ENCODE measurements around the gene SMAD7.

The SMAD7 gene

GRCh38 chr18:48959921-48960920 lies 9.5 kb upstream of the SMAD7 start:
- no peak for DNase-seq

- DNase-seq = no peak
These were observed 8.8 kb upstream of the SMAD7 start for GRCh38 chr18:48959551-48959920.

- no peak for DNase-seq
These were observed 8.2 kb upstream of the SMAD7 start for GRCh38 chr18:48958951-48959350.

GRCh38 chr18:48957616-48958015 lies 6.9 kb upstream of the SMAD7 start:
- DNase-seq = no peak

GRCh38 chr18:48957136-48957535 lies 6.4 kb upstream of the SMAD7 start:
- DNase-seq = no peak

GRCh38 chr18:48956356-48956755 lies 5.6 kb upstream of the SMAD7 start:
- no peak for DNase-seq

- DNase-seq = no peak
These were observed 5.1 kb upstream of the SMAD7 start for GRCh38 chr18:48955830-48956261.

- DNase-seq = no peak
These were observed 4.4 kb upstream of the SMAD7 start for GRCh38 chr18:48954886-48955819.

- no peak for DNase-seq
These were observed 2.4 kb upstream of the SMAD7 start for GRCh38 chr18:48953104-48953706.

- peak; percentile 49 for DNase-seq
These were observed 1.7 kb upstream of the SMAD7 start for GRCh38 chr18:48952287-48953103.

GRCh38 chr18:48951448-48952286 lies 902 bp upstream of the SMAD7 start:
- peak; percentile 75 for DNase-seq

GRCh38 chr18:48949606-48950535 lies 894 bp downstream of the SMAD7 start:
- no peak for DNase-seq

- DNase-seq = peak; percentile 64
These were observed 1.6 kb downstream of the SMAD7 start for GRCh38 chr18:48949050-48949605.

GRCh38 chr18:48948112-48949049 lies 2.4 kb downstream of the SMAD7 start:
- DNase-seq = no peak

- DNase-seq = no peak
These were observed 3.2 kb downstream of the SMAD7 start for GRCh38 chr18:48947560-48947959.

- no peak for DNase-seq
These were observed 3.7 kb downstream of the SMAD7 start for GRCh38 chr18:48947092-48947491.

GRCh38 chr18:48946329-48946835 lies 4.4 kb downstream of the SMAD7 start:
- DNase-seq = no peak

- no peak for DNase-seq
These were observed 4.9 kb downstream of the SMAD7 start for GRCh38 chr18:48945953-48946217.
